K562 (cell line): Measurements from ENCODE around the gene PPP1R14B. TPM values are rescaled to one million over a fixed set of nuclear protein-coding genes. Genes with fewer than 3 reads are reported as not detected.

Experiments
- ATAC-seq: fragments of 200-7000 bp; cut with Tn5 transposase; 3 replicates; pipeline ENCODE4 v1.9.1; 2020; ENCODE audit warnings: moderate library complexity
- Bru-seq: library from RNA; stranded (reverse); fragments of 400-500 nt; gene quantifications from one replicate; lab custom pipeline; 2021; lab: Mats Ljungman, UMichigan
- BruChase-seq, 2 experiments: library from RNA; stranded (reverse); fragments of 400-500 nt; gene quantifications; one replicate each; lab custom pipeline; 2021; lab: Mats Ljungman, UMichigan
- BruUV-seq: library from RNA; stranded (reverse); fragments of 400-500 nt; replicated peaks from 2 replicates; lab custom pipeline; 2021; lab: Mats Ljungman, UMichigan
- CTCF ChIA-PET: fragments of 300-600 bp; formaldehyde crosslinking; extraction: SDS; loops from one replicate; lab custom pipeline; 2021; ENCODE audit warnings: low intra/inter-chr PET ratio; lab: Yijun Ruan, JAX
- POLR2A ChIA-PET: fragments of 300-600, 350-650 bp; sonication (Branson Sonifier 250); formaldehyde crosslinking; extraction: SDS; loops from one replicate; lab custom pipeline; 2021; ENCODE audit warnings: antibody characterized with exemption, inconsistent platforms; lab: Yijun Ruan, JAX
- DNase-seq, 4 experiments: peaks; one replicate each; pipeline versions ENCODE4 v3.0.0 to v3.0.0-alpha.2; 2011 to 2018; ENCODE audit warnings: low spot score in 3 of 4, mixed read lengths in 3 of 4; ENCODE audit errors: extremely low read depth in 1 of 4
- FAIRE-seq: peaks from 2 replicates; lab custom pipeline; 2011; peaks lifted over from hg19 to GRCh38; lab: Jason Lieb, UNC
- H2AFZ ChIP-seq: 2 replicates; pipeline ENCODE4 v1.6.0; 2011; ENCODE audit warnings: low read depth, low read length, control low read depth, inconsistent platforms
- H3K27ac ChIP-seq: fragments of 200-600 bp; 3 replicates; pipeline ENCODE4 v1.8.0; 2011; ENCODE audit warnings: low read depth, mild to moderate bottlenecking, control low read depth, inconsistent platforms, low read length, moderate library complexity, mixed read lengths; ENCODE audit errors: extremely low read depth
- H3K27me3 ChIP-seq, 2 experiments: fragments of 300-600 bp in 1 of 2; 2 replicates in 1 of 2; 3 replicates in 1 of 2; pipeline versions ENCODE4 v1.6.0 to v1.8.0; 2011; ENCODE audit warnings: inconsistent platforms in 2 of 2, low read length in 2 of 2, mild to moderate bottlenecking in 1 of 2, mixed read lengths in 1 of 2, moderate library complexity in 1 of 2; ENCODE audit not compliant: control insufficient read depth in 2 of 2, insufficient read depth in 2 of 2
- H3K36me3 ChIP-seq: fragments of 300-600 bp; 3 replicates; pipeline ENCODE4 v1.8.0; 2011; ENCODE audit warnings: mild to moderate bottlenecking, low read length, inconsistent platforms; ENCODE audit not compliant: control insufficient read depth, insufficient read depth
- H3K4me1 ChIP-seq, 2 experiments: fragments of 200-600 bp in 1 of 2; replicated peaks in 1 of 2; 2 replicates in 1 of 2; 3 replicates in 1 of 2; pipeline versions ENCODE4 v1.5.1 to v1.8.0; 2011; ENCODE audit warnings: inconsistent platforms in 2 of 2, low read length in 2 of 2, mild to moderate bottlenecking in 1 of 2, mixed read lengths in 1 of 2, moderate library complexity in 1 of 2; ENCODE audit not compliant: control insufficient read depth in 2 of 2, insufficient read depth in 2 of 2
- H3K4me2 ChIP-seq: 2 replicates; pipeline ENCODE4 v1.6.1; 2011; ENCODE audit warnings: low read length, control low read depth, inconsistent platforms, mixed read lengths; ENCODE audit not compliant: insufficient read depth
- H3K4me3 ChIP-seq: fragments of 200-600 bp; sonication (generic), shearing (Covaris generic); 2 replicates; pipeline ENCODE4 v1.5.1; 2016; ENCODE audit warnings: control low read depth, inconsistent platforms
- H3K79me2 ChIP-seq: fragments of 200-600 bp; 3 replicates; pipeline ENCODE4 v1.8.0; 2011; ENCODE audit warnings: low read length, inconsistent platforms; ENCODE audit not compliant: control insufficient read depth, insufficient read depth
- H3K9ac ChIP-seq, 2 experiments: 2 replicates each; pipeline versions ENCODE4 v1.6.0 to v1.6.1; 2011; ENCODE audit warnings: low read depth in 2 of 2, low read length in 2 of 2, control low read depth in 1 of 2, inconsistent platforms in 1 of 2, mild to moderate bottlenecking in 1 of 2, mixed read lengths in 1 of 2; ENCODE audit not compliant: insufficient read depth in 1 of 2
- H3K9me1 ChIP-seq: one replicate; pipeline ENCODE4 v1.6.0; 2011; ENCODE audit warnings: inconsistent platforms, mild to moderate bottlenecking, low read length, moderate library complexity; ENCODE audit not compliant: control insufficient read depth, insufficient read depth
- H3K9me3 ChIP-seq: replicated peaks from 2 replicates; pipeline ENCODE4 v1.5.1; 2011; ENCODE audit warnings: low read depth, low read length, inconsistent platforms; ENCODE audit not compliant: control insufficient read depth, insufficient read depth
- H4K20me1 ChIP-seq: replicated peaks from 2 replicates; pipeline ENCODE4 v1.6.1; 2011; ENCODE audit warnings: low read length, inconsistent platforms, mixed read lengths; ENCODE audit not compliant: control insufficient read depth, insufficient read depth
- JUND ChIP-seq, 2 experiments: IDR thresholded peaks; 2 replicates in 1 of 2; 3 replicates in 1 of 2; pipeline ENCODE4 v1.6.1; 2011; ENCODE audit warnings: borderline replicate concordance in 2 of 2, low read depth in 2 of 2, low read length in 2 of 2, improper control_type of control experiment in 1 of 2, missing biosample characterization in 1 of 2, missing genetic modification characterization in 1 of 2, missing genetic modification reagents in 1 of 2
- PPARD ChIP-seq: fragments of 250-450 bp; sonication (Bioruptor Pico); IDR thresholded peaks from 2 replicates; pipeline ENCODE4 v1.8.0; 2022; ENCODE audit warnings: inconsistent platforms, mild to moderate bottlenecking, moderate library complexity
- UBTF ChIP-seq, 2 experiments: IDR thresholded peaks; 2 replicates each; pipeline ENCODE4 v1.6.1; 2012; ENCODE audit warnings: improper control_type of control experiment in 2 of 2, low read depth in 2 of 2, low read length in 2 of 2, borderline replicate concordance in 1 of 2
- WGBS: fragments of 100-300 bp; shearing (Covaris generic); methylation state at CpG from one replicate; pipeline ENCODE4 v1.1.6; 2016; ENCODE audit warnings: low coverage, mixed read lengths; ENCODE audit not compliant: insufficient coverage; ENCODE audit errors: missing lambda C conversion rate; 5-methylcytosine and 5-hydroxymethylcytosine counted together
- in situ Hi-C: fragments of 300-500 bp; cut with MboI; formaldehyde crosslinking; loops from 4 replicates; pipeline ENCODE4 v1.15.0; 2018; ENCODE audit warnings: inconsistent platforms, mixed read lengths
- intact Hi-C: fragments of 100-400 bp; cut with micrococcal nuclease; formaldehyde crosslinking; loops from 2 replicates; pipeline ENCODE4 v1.14.2; 2022
- long read RNA-seq, 3 experiments: library from polyadenylated mRNA in 2 of 3; library from RNA in 1 of 3; unstranded in 2 of 3; stranded (forward) in 1 of 3; transcript quantifications; one replicate each; pipeline ENCODE4 v2.0.0, GENCODE V29; 2019 to 2022
- polyA minus RNA-seq, 3 experiments: library from RNA; depleted of rRNA, polyadenylated mRNA; stranded (reverse); fragments of >200 nt; gene quantifications; 2 replicates each; pipeline ENCODE4 v1.2.3, GENCODE V29; 2011
- polyA plus RNA-seq, 8 experiments: library from polyadenylated mRNA; depleted of rRNA in 4 of 8; stranded (reverse) in 5 of 8; unstranded in 3 of 8; fragments of >200 nt; fragmentation: Nextera tagmentation in 2 of 8; fragmentation: Illumina TruSeq in 1 of 8; extraction: Ambion mirVana in 2 of 8; extraction: Trizol in 1 of 8; gene quantifications; 2 replicates each; pipeline versions ENCODE4 v1.2.1 to v1.2.3, GENCODE V29; 2011 to 2014; ENCODE audit warnings: inconsistent platforms in 1 of 8, missing spikeins in 1 of 8
- total RNA-seq, 7 experiments: library from RNA; depleted of rRNA in 6 of 7; stranded (reverse); fragments of >200 nt in 6 of 7; fragmentation: Illumina TruSeq in 2 of 7; extraction: Trizol in 2 of 7; gene quantifications; 2 replicates each; pipeline versions ENCODE4 v1.2.1 to v1.2.3, GENCODE V29; 2011 to 2021; ENCODE audit warnings: low replicate concordance in 1 of 7
- TF ChIP-seq, protein P1 (sequence below): fragments of 450-650 bp; conservative IDR thresholded peaks from 2 replicates; pipeline ENCODE4 v1.6.1; 2016; ENCODE audit warnings: missing genetic modification characterization, low read depth, mild to moderate bottlenecking, missing compliant biosample characterization, moderate library complexity

Gene PPP1R14B, protein sequence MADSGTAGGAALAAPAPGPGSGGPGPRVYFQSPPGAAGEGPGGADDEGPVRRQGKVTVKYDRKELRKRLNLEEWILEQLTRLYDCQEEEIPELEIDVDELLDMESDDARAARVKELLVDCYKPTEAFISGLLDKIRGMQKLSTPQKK
- 22.4 and 60.4 TPM in 2 replicates for total RNA-seq (2011; cell fraction: chromatin; rRNA removed; ENCODE audit: low replicate concordance)
- total RNA-seq (2011; cell fraction: nucleolus; rRNA removed), result 71.5 and 97.6 TPM in 2 replicates
- 71.8 and 129 TPM in 2 replicates for total RNA-seq (2011; cell fraction: nucleoplasm; rRNA removed)
- total RNA-seq (2014; rRNA removed) (566 and 592 TPM in 2 replicates), total RNA-seq (2014; rRNA removed; fragmentation: Illumina TruSeq; extraction: Trizol) (114 and 162 TPM in 2 replicates), total RNA-seq (2015; rRNA removed; fragmentation: Illumina TruSeq; extraction: Trizol) (300 and 321 TPM in 2 replicates), total RNA-seq (2021) (391 and 402 TPM in 2 replicates), polyA plus RNA-seq (2011; rRNA removed) (182 and 196 TPM in 2 replicates), polyA plus RNA-seq (2014; fragmentation: Illumina TruSeq; extraction: Trizol) (212 and 254 TPM in 2 replicates), polyA plus RNA-seq (2014; fragmentation: Nextera tagmentation; extraction: Ambion mirVana) (10 to 100 TPM in 1 of 2 experiments, 1 to 10 TPM in 1; 7.7 to 17.5 TPM), polyA plus RNA-seq (2014; rRNA removed) (312 and 380 TPM in 2 replicates), polyA minus RNA-seq (2011; rRNA and poly(A)+ RNA removed) (33.2 and 49.9 TPM in 2 replicates), Bru-seq, nascent RNA (percentile 90 among the genes with signal in this experiment), BruChase-seq, experiment 1, labeled RNA remaining after a 2-hour chase (percentile 82 among the genes with signal in this experiment), BruChase-seq, experiment 2, labeled RNA remaining after a 6-hour chase (percentile 85 among the genes with signal in this experiment)
- 198 and 362 TPM in 2 replicates for polyA plus RNA-seq (2011; cell fraction: cytosol; rRNA removed)
- polyA plus RNA-seq (2011; cell fraction: nucleus; rRNA removed), result 169 and 217 TPM in 2 replicates
- polyA plus RNA-seq (2012), result 195 and 318 TPM in 2 replicates
- polyA minus RNA-seq (2011; cell fraction: cytosol; rRNA and poly(A)+ RNA removed), result 84.7 and 86.5 TPM in 2 replicates
- 27.9 and 34.1 TPM in 2 replicates for polyA minus RNA-seq (2011; cell fraction: nucleus; rRNA and poly(A)+ RNA removed)
- long read RNA-seq, experiment 1, transcript PPP1R14B-203 (3 exons, 920 nt), result minor isoform, 105 of 697 reads
- long read RNA-seq, experiment 1, transcript PPP1R14B-201 (4 exons, 982 nt), result major isoform, 495 of 697 reads
- long read RNA-seq, experiment 1, partial matches to known transcripts, result 7 of 697 reads
- long read RNA-seq, experiment 1, other reads (novel, unspliced or antisense), result 90 of 697 reads
- long read RNA-seq, experiment 2, transcript PPP1R14B-201 (4 exons, 982 nt), result major isoform, 528 of 586 reads
- long read RNA-seq, experiment 2, partial matches to known transcripts, result 20 of 586 reads
- long read RNA-seq, experiment 2, other reads (novel, unspliced or antisense), result 34 of 586 reads
- long read RNA-seq, experiment 3, transcript PPP1R14B-201 (4 exons, 982 nt), result major isoform, 28 of 31 reads
- long read RNA-seq, experiment 3, partial matches to known transcripts, result 0 of 31 reads
- long read RNA-seq, experiment 3, other reads (novel, unspliced or antisense), result 2 of 31 reads

DNA sequence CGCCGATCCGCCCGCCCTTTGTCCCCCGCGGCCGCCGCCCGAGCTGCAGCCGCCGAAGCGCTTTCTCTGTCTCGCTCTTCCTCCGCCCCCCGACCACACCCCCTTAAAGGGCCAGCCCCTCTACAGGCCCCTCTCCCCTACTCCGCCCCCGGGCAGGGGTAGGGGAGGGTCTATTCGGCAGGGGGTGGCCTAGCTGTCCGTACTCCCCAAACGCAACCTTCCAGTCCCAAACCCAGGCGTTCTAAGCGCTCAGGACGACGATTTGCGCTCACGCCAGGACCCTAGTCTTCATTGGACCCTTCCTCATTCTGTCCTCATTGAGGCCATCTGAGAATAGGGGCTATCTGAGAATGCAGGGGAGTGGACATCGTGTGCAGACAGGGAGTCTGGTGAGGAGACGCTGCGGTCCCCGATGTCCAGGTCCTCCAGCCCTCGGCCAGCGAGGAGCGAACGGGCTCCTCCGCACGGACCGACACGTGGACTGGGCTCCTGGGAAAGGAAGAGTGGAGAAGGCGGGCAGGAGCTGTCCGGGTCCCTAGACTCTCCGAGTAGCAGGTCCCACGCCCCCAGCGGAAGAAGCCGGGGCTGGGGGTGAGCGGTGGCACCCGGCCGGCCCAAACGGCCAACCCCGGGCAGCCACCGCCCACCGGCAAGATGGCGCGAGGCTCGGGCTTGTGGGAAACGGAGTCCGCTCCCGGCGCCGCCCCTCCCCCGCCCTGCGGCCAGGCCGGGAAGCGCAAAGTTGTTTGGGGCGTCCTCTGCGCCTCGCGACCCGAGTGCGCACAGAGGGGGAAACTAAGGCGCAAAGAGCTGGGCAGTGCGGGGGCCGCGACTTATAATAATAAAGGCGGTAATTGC lies at the start of gene PPP1R14B:
PPP1R14B (minus strand) TSS at position 73 of the 858 bp plus-strand sequence. CDS start 270 bp downstream, outside the sequence.
- intact Hi-C loops, result loop anchor here (2.0 to 10.0 kb wide), 3 partner anchors 22 to 58 kb away; partner anchors contain the start of genes CATSPERZ, ESRRA and FERMT3
- Histone ChIP-seq H2AFZ (peak within 1 kb of the TSS; percentile 71), H3K27ac (peak within 1 kb of the TSS; percentile 98), H3K9me1 (no peaks in the 10 kb centered on the region), H3K79me2 (peaks cover 50% of the 10 kb centered on the region), H3K4me3 (peak within 1 kb of the TSS; percentile 98), H3K27me3 (no peaks in the 10 kb centered on the region), H3K9ac (peak within 1 kb of the TSS; percentile 95 to 98), H3K4me2 (peak within 1 kb of the TSS; percentile 99), H3K4me1 (peaks cover 42 to 92% of the 10 kb centered on the region in 2 experiments), H3K36me3 (peaks cover 37% of the 10 kb centered on the region), H4K20me1 (0 out of 2 replicates have a peak, but pooled peaks cover 2% of the 10 kb centered on the region), H3K9me3 (no peaks in the 10 kb centered on the region)
- BruUV-seq, result no TSS peak
- ChIA-PET CTCF (no interaction called here), POLR2A (interaction anchor here (0.6 to 7.8 kb wide), 13 partner anchors 9 to 61 kb away, joined by 3 to 58 read pairs (median 4); partner anchors contain the start of genes FERMT3 and STIP1)
- in situ Hi-C loops, result no loop called here
- FAIRE-seq, result peak; percentile 61
- WGBS, result 1% methylated on average over 62 of the region's 74 CpGs
- DNase-seq, result peak; percentile 72 to 93 (median 84)
- peak; percentile 78 for ATAC-seq
- TF ChIP-seq, protein P1, sequence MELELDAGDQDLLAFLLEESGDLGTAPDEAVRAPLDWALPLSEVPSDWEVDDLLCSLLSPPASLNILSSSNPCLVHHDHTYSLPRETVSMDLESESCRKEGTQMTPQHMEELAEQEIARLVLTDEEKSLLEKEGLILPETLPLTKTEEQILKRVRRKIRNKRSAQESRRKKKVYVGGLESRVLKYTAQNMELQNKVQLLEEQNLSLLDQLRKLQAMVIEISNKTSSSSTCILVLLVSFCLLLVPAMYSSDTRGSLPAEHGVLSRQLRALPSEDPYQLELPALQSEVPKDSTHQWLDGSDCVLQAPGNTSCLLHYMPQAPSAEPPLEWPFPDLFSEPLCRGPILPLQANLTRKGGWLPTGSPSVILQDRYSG (tag), result 0 out of 2 replicates have a peak, but pooled peaks have one; percentile 12
- no peak for TF ChIP-seq JUND (IDR thresholded peaks at IDR 0.05; ENCODE audit: borderline replicate concordance, low read depth, low read length)
- TF ChIP-seq JUND (tag; IDR thresholded peaks at IDR 0.05; ENCODE audit: borderline replicate concordance, low read depth, low read length), result 0 out of 3 replicates have a peak, but pooled peaks have one; percentile 13
- TF ChIP-seq PPARD (CRISPR knock-in tag), result no peak
- TF ChIP-seq UBTF (IDR thresholded peaks at IDR 0.05; ENCODE audit: borderline replicate concordance in 1 of 2, low read depth in 2 of 2, low read length in 2 of 2), result peak; percentile 69 to 73; a peak in 2 of 4 replicates
